GM12874 (cell line): ENCODE data around the gene DENND1A.

Source experiments
- TF ChIP-seq, protein P1 (sequence below): IDR thresholded peaks from 2 replicates; pipeline ENCODE4 v1.5.1; 2011; ENCODE audit warnings: low read depth, mild to moderate bottlenecking, control low read depth, low read length, moderate library complexity; ENCODE audit not compliant: insufficient read depth

The DENND1A gene

DNA sequence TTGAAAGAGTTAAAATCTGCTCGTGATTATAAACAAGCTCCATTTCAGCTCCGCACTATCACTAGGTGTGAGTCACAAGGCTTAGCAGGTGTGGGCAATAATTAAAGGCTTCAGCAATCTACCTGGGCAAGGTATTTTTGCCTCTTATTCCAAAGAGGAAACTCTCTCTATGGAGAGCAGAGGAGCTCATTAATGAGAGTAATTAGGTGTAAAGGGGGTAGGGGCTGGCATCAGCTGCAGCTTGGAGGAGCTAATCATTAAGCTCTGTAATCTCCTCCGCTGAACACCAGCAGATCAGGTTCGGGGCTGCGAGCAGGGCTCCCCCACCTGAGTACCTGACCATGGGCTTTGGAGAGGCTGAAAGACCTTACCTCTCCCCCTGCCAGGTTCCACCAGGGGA is 444.7 kb downstream of the DENND1A start:
- TF ChIP-seq, protein P1, sequence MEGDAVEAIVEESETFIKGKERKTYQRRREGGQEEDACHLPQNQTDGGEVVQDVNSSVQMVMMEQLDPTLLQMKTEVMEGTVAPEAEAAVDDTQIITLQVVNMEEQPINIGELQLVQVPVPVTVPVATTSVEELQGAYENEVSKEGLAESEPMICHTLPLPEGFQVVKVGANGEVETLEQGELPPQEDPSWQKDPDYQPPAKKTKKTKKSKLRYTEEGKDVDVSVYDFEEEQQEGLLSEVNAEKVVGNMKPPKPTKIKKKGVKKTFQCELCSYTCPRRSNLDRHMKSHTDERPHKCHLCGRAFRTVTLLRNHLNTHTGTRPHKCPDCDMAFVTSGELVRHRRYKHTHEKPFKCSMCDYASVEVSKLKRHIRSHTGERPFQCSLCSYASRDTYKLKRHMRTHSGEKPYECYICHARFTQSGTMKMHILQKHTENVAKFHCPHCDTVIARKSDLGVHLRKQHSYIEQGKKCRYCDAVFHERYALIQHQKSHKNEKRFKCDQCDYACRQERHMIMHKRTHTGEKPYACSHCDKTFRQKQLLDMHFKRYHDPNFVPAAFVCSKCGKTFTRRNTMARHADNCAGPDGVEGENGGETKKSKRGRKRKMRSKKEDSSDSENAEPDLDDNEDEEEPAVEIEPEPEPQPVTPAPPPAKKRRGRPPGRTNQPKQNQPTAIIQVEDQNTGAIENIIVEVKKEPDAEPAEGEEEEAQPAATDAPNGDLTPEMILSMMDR = no peak

GRCh38 chr9:123484130-123484529 is 445.8 kb downstream of the DENND1A start:
- TF ChIP-seq, protein P1 = no peak

DNA sequence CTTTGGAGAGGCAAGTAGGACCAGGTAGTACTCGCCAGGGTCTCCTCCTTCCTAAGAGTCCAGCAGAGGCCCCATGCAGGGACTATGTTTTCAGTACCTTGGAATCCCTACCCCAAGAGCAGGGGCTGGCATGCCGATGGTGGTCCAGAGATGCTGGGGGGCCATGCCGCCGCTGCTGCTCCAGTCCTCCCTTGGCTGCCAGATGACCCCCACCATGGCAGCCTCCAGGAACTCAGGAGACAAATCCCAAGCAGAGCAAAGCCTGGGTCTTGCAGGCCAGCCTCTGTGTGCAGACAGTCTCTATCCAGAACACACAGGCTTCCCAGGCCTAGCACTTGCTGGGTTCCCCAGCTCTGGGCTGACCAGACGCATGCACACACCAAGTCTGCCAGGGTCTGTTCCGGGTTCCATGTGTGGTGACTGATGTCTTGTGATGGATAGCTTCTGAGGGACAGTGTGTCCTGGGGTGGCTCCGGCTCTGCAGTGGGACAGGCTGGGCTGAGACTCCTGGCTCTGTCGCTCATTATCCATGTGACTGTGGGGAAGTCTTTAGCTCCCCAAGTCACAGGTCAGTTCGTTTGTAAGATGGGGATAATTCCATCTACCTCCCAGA is 446.6 kb downstream of the DENND1A start:
- TF ChIP-seq, protein P1 = no peak

DNA sequence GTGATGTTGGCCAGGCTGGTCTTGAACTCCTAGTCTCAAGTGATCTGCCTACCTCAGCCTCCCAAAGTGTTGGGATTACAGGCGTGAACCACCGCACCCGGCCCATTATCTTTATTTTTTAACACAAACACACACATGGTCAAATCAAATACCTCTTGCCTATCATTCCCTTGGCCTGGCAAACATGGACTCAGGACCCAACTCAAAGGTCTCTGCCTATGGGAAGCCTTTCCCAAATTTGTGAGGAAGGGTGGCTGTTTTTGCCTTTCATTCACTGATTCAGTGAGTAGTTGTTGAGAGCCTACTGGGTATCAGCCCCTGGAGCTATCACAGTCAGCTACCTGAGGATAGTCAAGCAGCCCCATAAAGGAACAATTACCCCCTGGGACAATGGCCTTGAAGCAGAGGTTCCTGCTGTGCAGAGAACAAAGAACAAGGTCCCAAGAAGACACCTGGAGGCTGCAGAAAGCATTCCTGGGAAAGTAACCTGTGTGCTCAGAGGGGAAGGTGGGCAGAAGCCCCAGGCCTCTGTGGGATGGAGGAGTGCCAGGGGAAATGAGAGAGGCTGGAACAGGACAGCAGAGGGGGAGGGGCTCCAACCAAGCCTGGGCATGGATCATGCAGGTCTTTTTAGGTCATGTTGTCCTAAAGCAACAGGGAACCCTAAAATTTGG is 447.5 kb downstream of the DENND1A start:
- TF ChIP-seq, protein P1 = no peak

DNA sequence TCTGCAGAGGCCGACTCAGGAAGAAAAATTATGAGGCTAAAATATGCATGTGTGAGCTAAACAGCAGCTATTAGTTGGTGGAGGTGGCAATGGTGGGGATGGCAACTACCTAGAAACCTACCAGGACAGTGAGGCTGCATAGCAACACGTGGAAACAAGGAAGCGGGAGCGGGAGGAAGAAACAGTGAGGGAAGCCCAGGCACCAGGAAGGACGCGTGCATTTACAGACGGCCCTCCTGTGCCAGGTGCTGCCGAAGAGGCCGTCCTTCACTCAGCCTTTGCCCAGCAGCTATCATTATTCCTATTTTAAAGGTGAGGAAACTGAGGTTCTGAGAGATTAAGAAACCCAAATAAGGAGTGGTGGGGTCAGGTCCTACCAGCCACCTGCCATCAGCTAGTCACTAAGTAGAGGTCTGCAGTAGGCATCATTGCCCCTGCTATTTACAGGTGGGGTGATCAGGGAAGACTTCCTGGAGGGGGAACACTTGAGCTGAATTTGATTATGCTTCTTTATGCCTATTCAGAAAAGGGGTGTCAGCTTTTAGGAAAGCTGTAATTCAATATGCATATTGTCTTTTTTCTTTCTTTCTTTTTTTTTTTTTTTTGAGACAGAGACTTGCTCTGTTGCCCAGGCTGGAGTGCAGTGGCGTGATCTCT is 448.6 kb downstream of the DENND1A start:
- TF ChIP-seq, protein P1 = no peak

GRCh38 chr9:123480791-123481190 is 449.1 kb downstream of the DENND1A start:
- TF ChIP-seq, protein P1 = no peak

GRCh38 chr9:123480096-123480495 is 449.8 kb downstream of the DENND1A start:
- TF ChIP-seq, protein P1 = no peak
